Right cardiac atrium (tissue), 5 donors: ENCODE measurements around the gene ST6GALNAC3. TPM values are rescaled to one million over a fixed set of nuclear protein-coding genes. Genes with fewer than 3 reads are reported as not detected.

Experiments used
- ATAC-seq, 2 donors: fragments of 200-7000 bp; cut with Tn5 transposase; one replicate each; pipeline versions ENCODE4 v1.8.0 to v1.9.1; 2020; ENCODE audit warnings: moderate library complexity in 2 of 2, mild to moderate bottlenecking in 1 of 2
- DNase-seq, 3 donors: peaks; one replicate each; pipeline ENCODE4 v3.0.0-alpha.2; 2020
- H3K27ac ChIP-seq: one replicate; pipeline ENCODE4 v1.5.1; 2013; ENCODE audit warnings: mild to moderate bottlenecking, low read length, control low read depth, moderate library complexity
- H3K27me3 ChIP-seq: one replicate; pipeline ENCODE4 v1.6.1; 2013; ENCODE audit not compliant: control insufficient read depth, insufficient read depth
- H3K4me1 ChIP-seq: one replicate; pipeline ENCODE4 v1.6.1; 2013; ENCODE audit warnings: low read length; ENCODE audit not compliant: control insufficient read depth, insufficient read depth
- H3K4me3 ChIP-seq: one replicate; pipeline ENCODE4 v1.5.1; 2013; ENCODE audit warnings: low read length, control low read depth
- H3K9me3 ChIP-seq: one replicate; pipeline ENCODE4 v1.6.1; 2013; ENCODE audit warnings: low read length; ENCODE audit not compliant: control insufficient read depth
- WGBS: extraction: QIAGEN DNeasy Blood & Tissue Kit; methylation state at CpG from one replicate; pipeline ENCODE4 v1.1.7; 2013; 5-methylcytosine and 5-hydroxymethylcytosine counted together
- intact Hi-C, 4 donors: fragments of 100-400 bp; cut with DNase I; formaldehyde crosslinking; loops; one replicate each; pipeline versions ENCODE4 v1.11.0 to v1.14.0; 2022 to 2023
- polyA plus RNA-seq: library from polyadenylated mRNA; stranded (reverse); fragments of 200-250 nt; gene quantifications from one replicate; pipeline ENCODE4 v1.2.3, GENCODE V29; 2013
- total RNA-seq, 4 donors: library from RNA; stranded (reverse); fragmentation: NEBNext Ultra II Directional; extraction: Animal tissue kit (Norgen Biotek cat#: 25700); gene quantifications; one replicate each; pipeline ENCODE4 v1.2.1, GENCODE V29; 2021
- donor health status: healthy with polysubstance abuse.
- donor health status: DM: no; HTN: yes; CAD: no.
- donor health status: DM: no; HTN: no; CAD: no.
- donor health status: DM: no; HTN: yes; CAD: no; lungs with severe emphysema.
- donor health status: DM: yes; HTN: yes; CAD: no.

ST6GALNAC3 gene
- total and polyA plus RNA-seq, 5 donors: 2.8 to 19.9 (median 15.4) TPM

- Histone ChIP-seq H3K27me3 (no peaks in the 10 kb centered on the region), H3K4me1 (no peaks in the 10 kb centered on the region), H3K9me3 (no peaks in the 10 kb centered on the region), H3K27ac (no peak overlapping the region), H3K4me3 (no peak overlapping the region)
- WGBS: 87% methylated on average over 4 of the region's 4 CpGs
- no peak for DNase-seq
- intact Hi-C loops: no loop called here
- no peak for ATAC-seq
Observed at GRCh38 chr1:76190749-76191424, 116.3 kb downstream of the ST6GALNAC3 start.

GRCh38 chr1:76191561-76191960, 117.0 kb downstream of the ST6GALNAC3 start:
- Histone ChIP-seq H3K9me3 (no peaks in the 10 kb centered on the region), H3K4me1 (no peaks in the 10 kb centered on the region), H3K27me3 (no peaks in the 10 kb centered on the region), H3K27ac (no peak overlapping the region), H3K4me3 (no peak overlapping the region)
- WGBS: 96% methylated on average over 2 of the region's 2 CpGs
- no peak for DNase-seq
- no peak for ATAC-seq
- intact Hi-C loops: no loop called here

DNA sequence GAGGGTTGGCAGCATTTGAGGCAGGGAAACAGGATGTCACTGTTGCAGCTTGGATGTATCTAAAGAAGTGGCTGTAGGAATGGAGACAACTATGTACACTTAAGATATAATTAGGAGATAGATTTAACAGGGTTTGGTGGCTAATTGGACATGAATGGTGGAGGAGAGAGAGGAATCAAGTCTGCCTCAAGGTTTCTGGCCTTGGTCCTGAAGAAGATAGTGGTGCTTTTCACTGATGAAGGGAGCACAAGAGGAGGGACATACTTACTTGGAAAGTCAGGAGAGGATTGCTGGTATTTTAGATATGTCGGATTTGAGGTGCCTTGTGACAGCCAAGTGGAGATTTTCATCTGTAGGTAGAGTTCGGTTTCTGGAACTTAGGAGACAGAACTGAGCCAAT, 123.9 kb downstream of the ST6GALNAC3 start:
- Histone ChIP-seq H3K27me3 (no peaks in the 10 kb centered on the region), H3K27ac (no peak overlapping the region), H3K9me3 (no peaks in the 10 kb centered on the region), H3K4me3 (no peak overlapping the region), H3K4me1 (no peaks in the 10 kb centered on the region)
- no peak for DNase-seq
- ATAC-seq: no peak
- 92% methylated on average over 2 of the region's 2 CpGs for WGBS
- intact Hi-C loops: no loop called here

DNA sequence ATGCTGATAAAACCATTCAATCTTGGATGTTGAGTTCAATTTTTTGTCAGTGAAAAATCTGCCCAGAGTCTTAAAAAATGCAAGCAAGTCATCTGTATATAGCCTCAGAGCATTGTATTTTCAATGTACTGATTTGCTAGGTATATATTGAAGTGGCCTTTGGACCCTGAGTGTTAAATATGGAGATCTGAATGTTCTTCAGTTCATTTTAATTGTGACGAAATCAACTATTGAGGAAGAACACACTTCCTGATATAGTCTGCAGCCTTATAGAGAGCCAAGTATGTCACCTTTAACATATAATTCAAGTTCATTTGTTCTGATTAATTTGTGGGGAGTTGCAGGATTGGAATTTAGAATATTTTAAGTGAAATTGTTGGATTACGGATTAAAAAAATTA, 128.1 kb downstream of the ST6GALNAC3 start:
- Histone ChIP-seq H3K4me1 (no peaks in the 10 kb centered on the region), H3K4me3 (no peak overlapping the region), H3K9me3 (no peaks in the 10 kb centered on the region), H3K27me3 (no peaks in the 10 kb centered on the region), H3K27ac (no peak overlapping the region)
- 83% methylated on average over 2 of the region's 2 CpGs for WGBS
- DNase-seq (no peak), ATAC-seq (no peak)
- intact Hi-C loops: no loop called here

GRCh38 chr1:76203127-76203526, 128.6 kb downstream of the ST6GALNAC3 start:
- no peaks in the 10 kb centered on the region for H3K27me3 ChIP-seq
- H3K27ac ChIP-seq: no peak overlapping the region
- H3K9me3 ChIP-seq: no peaks in the 10 kb centered on the region
- ATAC-seq: no peak
- H3K4me3 ChIP-seq: no peak overlapping the region
- DNase-seq: no peak
- no peaks in the 10 kb centered on the region for H3K4me1 ChIP-seq
- intact Hi-C loops: no loop called here
- WGBS: 96% methylated on average over 3 of the region's 3 CpGs

DNA sequence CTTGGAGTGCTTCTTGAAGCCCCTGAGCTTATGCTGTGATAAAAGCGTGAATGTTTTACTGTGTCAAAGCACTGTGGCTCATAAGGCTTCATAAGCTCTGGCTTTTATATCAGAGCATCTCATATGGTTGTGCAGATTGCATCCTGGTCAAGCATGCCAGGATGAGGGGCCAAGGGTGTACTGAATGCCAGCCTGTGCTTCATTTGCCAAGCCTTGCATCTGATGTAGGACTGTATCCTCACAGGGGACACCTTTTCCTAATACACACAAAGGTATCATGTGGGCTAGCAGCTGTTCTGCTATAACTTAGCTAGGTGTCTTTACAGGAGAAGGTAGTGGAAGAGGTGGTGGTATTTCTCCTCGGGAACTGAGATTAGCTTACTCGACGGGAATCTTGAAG, 134.7 kb downstream of the ST6GALNAC3 start:
- intact Hi-C loops: no loop called here
- no peak for ATAC-seq
- H3K4me1 ChIP-seq: no peaks in the 10 kb centered on the region
- no peak overlapping the region for H3K4me3 ChIP-seq
- H3K9me3 ChIP-seq: no peaks in the 10 kb centered on the region
- WGBS: 88% methylated on average over 4 of the region's 4 CpGs
- no peak for DNase-seq
- no peak overlapping the region for H3K27ac ChIP-seq
- no peaks in the 10 kb centered on the region for H3K27me3 ChIP-seq

- intact Hi-C loops: no loop called here
- ATAC-seq (no peak), DNase-seq (no peak)
- 50% methylated on average over 3 of the region's 3 CpGs for WGBS
- Histone ChIP-seq H3K27ac (no peak overlapping the region), H3K4me1 (no peaks in the 10 kb centered on the region), H3K27me3 (no peaks in the 10 kb centered on the region), H3K9me3 (no peaks in the 10 kb centered on the region), H3K4me3 (no peak overlapping the region)
Observed at GRCh38 chr1:76209648-76210047, 135.1 kb downstream of the ST6GALNAC3 start.

DNA sequence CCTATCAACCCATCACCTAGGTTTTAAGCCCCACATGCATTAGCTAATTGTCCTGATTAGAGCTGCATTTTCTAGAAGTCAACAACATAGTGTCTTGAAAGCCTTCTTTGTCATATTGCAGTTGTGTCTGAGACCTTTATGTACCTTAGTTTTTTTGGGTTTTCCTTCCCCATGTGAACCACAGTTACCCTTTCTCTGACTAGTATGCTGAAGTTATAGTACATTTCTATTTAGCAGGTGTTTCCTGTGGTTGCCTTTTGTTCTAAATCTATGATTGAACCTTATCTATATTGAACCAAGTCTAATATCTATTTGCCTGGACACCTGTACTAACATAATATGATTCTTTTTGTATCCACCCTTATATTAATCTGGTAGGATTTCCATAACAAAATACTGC, 135.6 kb downstream of the ST6GALNAC3 start:
- H3K4me1 ChIP-seq: no peaks in the 10 kb centered on the region
- no peak overlapping the region for H3K4me3 ChIP-seq
- no peak for ATAC-seq
- H3K27me3 ChIP-seq: no peaks in the 10 kb centered on the region
- DNase-seq: no peak
- no peaks in the 10 kb centered on the region for H3K9me3 ChIP-seq
- intact Hi-C loops: no loop called here
- H3K27ac ChIP-seq: no peak overlapping the region

DNA sequence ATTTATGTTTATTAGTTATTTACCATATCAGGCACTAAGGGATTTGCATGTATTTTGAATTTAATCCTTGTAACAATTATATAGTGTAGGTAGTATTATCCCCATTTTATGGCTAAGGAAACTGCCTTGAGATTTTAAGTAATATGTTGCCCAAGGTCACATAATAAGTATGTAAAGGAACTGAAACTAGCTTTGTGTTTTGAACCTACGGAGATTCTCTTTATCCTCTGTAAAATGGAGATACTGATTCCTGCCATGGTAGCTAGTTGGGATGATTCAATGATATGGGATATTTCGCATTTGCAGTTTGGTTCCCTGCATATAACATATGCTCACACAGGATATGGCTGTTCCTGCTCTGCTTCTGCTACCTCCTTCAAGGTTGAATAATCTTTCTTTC, 144.3 kb downstream of the ST6GALNAC3 start:
- Histone ChIP-seq H3K4me3 (no peak overlapping the region), H3K4me1 (no peaks in the 10 kb centered on the region), H3K9me3 (no peaks in the 10 kb centered on the region), H3K27ac (no peak overlapping the region), H3K27me3 (no peaks in the 10 kb centered on the region)
- DNase-seq (no peak), ATAC-seq (no peak)
- 92% methylated on average over 2 of the region's 2 CpGs for WGBS
- intact Hi-C loops: no loop called here

GRCh38 chr1:76219366-76219818, 144.8 kb downstream of the ST6GALNAC3 start:
- DNase-seq: no peak
- Histone ChIP-seq H3K4me1 (no peaks in the 10 kb centered on the region), H3K4me3 (no peak overlapping the region), H3K27ac (no peak overlapping the region), H3K9me3 (no peaks in the 10 kb centered on the region), H3K27me3 (no peaks in the 10 kb centered on the region)
- ATAC-seq: no peak
- WGBS: 95% methylated on average over 3 of the region's 3 CpGs
- intact Hi-C loops: no loop called here

- no peak overlapping the region for H3K4me3 ChIP-seq
- H3K4me1 ChIP-seq: no peaks in the 10 kb centered on the region
- H3K27ac ChIP-seq: no peak overlapping the region
- WGBS: 54% methylated on average over 3 of the region's 3 CpGs
- ATAC-seq (no peak), DNase-seq (no peak)
- H3K9me3 ChIP-seq: no peaks in the 10 kb centered on the region
- intact Hi-C loops: no loop called here
- no peaks in the 10 kb centered on the region for H3K27me3 ChIP-seq
Observed at GRCh38 chr1:76224752-76225151, 150.2 kb downstream of the ST6GALNAC3 start.

- DNase-seq (no peak), ATAC-seq (no peak)
- no peaks in the 10 kb centered on the region for H3K9me3 ChIP-seq
- H3K4me1 ChIP-seq: no peaks in the 10 kb centered on the region
- intact Hi-C loops: no loop called here
- H3K27me3 ChIP-seq: no peaks in the 10 kb centered on the region
- WGBS: 67% methylated on average over 1 of the region's 1 CpG
- no peak overlapping the region for H3K27ac ChIP-seq
- no peak overlapping the region for H3K4me3 ChIP-seq
Observed at GRCh38 chr1:76225526-76225925, 151.0 kb downstream of the ST6GALNAC3 start.
